Activated effector memory CD4-positive, alpha-beta T cell treated with Interleukin-2 at 50 U/mL for 16 hours (primary cell): ENCODE results near the gene HTR6.

Experiments used
- DNase-seq: peaks from one replicate; pipeline ENCODE4 v3.0.0-alpha.2; 2020

Gene HTR6

GRCh38 chr1:19639999-19640362 lies 24.7 kb upstream of the HTR6 start:
- no peak for DNase-seq

GRCh38 chr1:19640363-19641316 lies 24.0 kb upstream of the HTR6 start:
- no peak for DNase-seq

GRCh38 chr1:19643121-19643520 lies 21.6 kb upstream of the HTR6 start:
- no peak for DNase-seq

GRCh38 chr1:19643602-19644394 lies 20.9 kb upstream of the HTR6 start, which contains the start of gene NBL1:
NBL1 (plus strand) TSS chr1:19644311; CDS start chr1:19655031, 10,720 bp downstream.
- DNase-seq, result peak; percentile 67

GRCh38 chr1:19644395-19644680 lies 20.3 kb upstream of the HTR6 start:
- DNase-seq, result no peak

- peak; percentile 38 for DNase-seq
Observed at GRCh38 chr1:19644681-19645410, 19.8 kb upstream of the HTR6 start.

GRCh38 chr1:19645411-19646251 lies 19.0 kb upstream of the HTR6 start:
- no peak for DNase-seq

GRCh38 chr1:19646377-19647319 lies 18.0 kb upstream of the HTR6 start:
- DNase-seq, result no peak

GRCh38 chr1:19647643-19648042 lies 17.0 kb upstream of the HTR6 start:
- DNase-seq, result peak; percentile 10

GRCh38 chr1:19648239-19648638 lies 16.4 kb upstream of the HTR6 start:
- DNase-seq, result no peak

- no peak for DNase-seq
Observed at GRCh38 chr1:19648689-19649088, 16.0 kb upstream of the HTR6 start.

- DNase-seq, result no peak
Observed at GRCh38 chr1:19650416-19651140, 14.1 kb upstream of the HTR6 start.

GRCh38 chr1:19651141-19651737 lies 13.4 kb upstream of the HTR6 start:
- peak; percentile 30 for DNase-seq

GRCh38 chr1:19654386-19654785 lies 10.3 kb upstream of the HTR6 start:
- no peak for DNase-seq

GRCh38 chr1:19654886-19655717 lies 9.6 kb upstream of the HTR6 start:
- no peak for DNase-seq

- DNase-seq, result no peak
Observed at GRCh38 chr1:19655718-19656080, 9.0 kb upstream of the HTR6 start.

GRCh38 chr1:19656134-19656779 lies 8.4 kb upstream of the HTR6 start:
- DNase-seq, result no peak

GRCh38 chr1:19656780-19657466 lies 7.8 kb upstream of the HTR6 start:
- DNase-seq, result no peak
